Fibroblast of the aortic adventitia (primary cell): ENCODE results near the gene RORC. TPM values are rescaled to one million over a fixed set of nuclear protein-coding genes. Genes with fewer than 3 reads are reported as not detected.

Experiments used
- DNase-seq: peaks from one replicate; pipeline ENCODE4 v3.0.0-alpha.2; 2010; ENCODE audit warnings: low read depth
- H3K4me3 ChIP-seq: 2 replicates; pipeline ENCODE4 v1.5.1; 2011; ENCODE audit warnings: low read depth, mild to moderate bottlenecking, control low read depth, low read length, moderate library complexity
- CTCF ChIP-seq: IDR thresholded peaks from 2 replicates; pipeline ENCODE4 v1.5.1; 2011; ENCODE audit warnings: mild to moderate bottlenecking, low read length, control low read depth, inconsistent platforms; ENCODE audit not compliant: insufficient read depth
- total RNA-seq: library from RNA; depleted of rRNA; stranded (reverse); fragments of >200 nt; gene quantifications from 2 replicates; pipeline ENCODE4 v1.2.3, GENCODE V29; 2012; ENCODE audit warnings: low replicate concordance

The RORC gene
- total RNA-seq, 1 donor: not detected

GRCh38 chr1:151834239-151834638 is 2.6 kb upstream of the RORC start:
- no peak for DNase-seq
- no peak overlapping the region for H3K4me3 ChIP-seq
- TF ChIP-seq CTCF: no peak

- TF ChIP-seq CTCF: no peak
- no peak for DNase-seq
Observed at GRCh38 chr1:151833172-151833900, 1.7 kb upstream of the RORC start.

GRCh38 chr1:151832318-151832980 is 847 bp upstream of the RORC start:
- no peak for TF ChIP-seq CTCF
- no peak overlapping the region for H3K4me3 ChIP-seq
- DNase-seq: peak; percentile 47

More at GRCh38 chr1:151833172-151833900, 1.7 kb upstream of the RORC start:
- no peak overlapping the region for H3K4me3 ChIP-seq

GRCh38 chr1:151831256-151831591 is 378 bp downstream of the RORC start:
- H3K4me3 ChIP-seq: no peak overlapping the region
- TF ChIP-seq CTCF: no peak
- no peak for DNase-seq

- no peak for DNase-seq
- H3K4me3 ChIP-seq: no peak overlapping the region
- no peak for TF ChIP-seq CTCF
Observed at GRCh38 chr1:151830055-151830454, 1.5 kb downstream of the RORC start.

GRCh38 chr1:151829352-151830046 is 2.1 kb downstream of the RORC start:
- no peak overlapping the region for H3K4me3 ChIP-seq
- no peak for DNase-seq
- no peak for TF ChIP-seq CTCF
